NCI-H2227 treated with DMSO at 0.1 percent for 48 hours (cell line): ENCODE data around the gene CYB5D1.

Experiments used
- DNase-seq: peaks from one replicate; lab custom pipeline; 2025; lab: John Stamatoyannopoulos, UW

The CYB5D1 gene

DNA sequence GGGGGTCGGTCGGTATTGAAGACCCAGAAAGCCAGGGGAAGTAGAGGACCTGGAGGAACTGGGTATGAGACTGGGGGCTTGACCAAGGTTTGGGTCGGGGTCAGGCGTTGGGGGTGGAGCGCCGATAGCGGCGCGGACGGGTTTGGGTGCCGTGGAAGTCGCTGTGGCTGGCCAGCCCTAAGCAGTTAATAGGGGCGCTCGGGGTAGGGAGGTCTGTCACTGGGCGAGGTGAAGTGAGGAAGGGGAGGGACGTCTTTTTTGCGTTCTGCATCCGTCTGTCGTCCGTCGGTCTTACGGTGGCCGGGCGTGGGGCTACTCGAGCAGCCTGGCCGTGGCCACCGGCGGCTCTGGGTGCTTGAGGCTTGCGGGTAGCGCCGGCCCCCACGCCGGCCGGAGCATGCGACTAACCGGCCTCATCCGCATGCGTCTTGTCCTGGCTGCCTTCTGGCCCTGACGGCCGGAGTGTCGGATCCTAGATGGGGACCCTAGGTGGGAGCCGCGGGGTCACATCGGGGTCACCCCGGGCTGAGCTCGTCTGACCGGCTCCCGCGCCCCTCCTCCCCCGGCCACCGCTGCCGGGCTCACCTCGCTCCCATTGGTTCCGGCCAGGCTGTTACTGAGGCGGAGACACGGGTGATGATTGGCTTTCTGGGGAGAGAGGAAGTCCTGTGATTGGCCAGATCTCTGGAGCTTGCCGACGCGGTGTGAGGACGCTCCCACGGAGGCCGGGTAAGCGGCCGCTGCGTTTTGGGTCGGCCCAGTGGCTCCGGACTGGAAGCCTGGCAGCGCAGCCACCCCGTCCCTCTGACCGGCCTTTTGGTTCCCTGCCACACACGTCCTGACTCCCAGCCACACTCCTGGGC, 13.3 kb upstream of the CYB5D1 start:
- peak; percentile 74 for DNase-seq

DNA sequence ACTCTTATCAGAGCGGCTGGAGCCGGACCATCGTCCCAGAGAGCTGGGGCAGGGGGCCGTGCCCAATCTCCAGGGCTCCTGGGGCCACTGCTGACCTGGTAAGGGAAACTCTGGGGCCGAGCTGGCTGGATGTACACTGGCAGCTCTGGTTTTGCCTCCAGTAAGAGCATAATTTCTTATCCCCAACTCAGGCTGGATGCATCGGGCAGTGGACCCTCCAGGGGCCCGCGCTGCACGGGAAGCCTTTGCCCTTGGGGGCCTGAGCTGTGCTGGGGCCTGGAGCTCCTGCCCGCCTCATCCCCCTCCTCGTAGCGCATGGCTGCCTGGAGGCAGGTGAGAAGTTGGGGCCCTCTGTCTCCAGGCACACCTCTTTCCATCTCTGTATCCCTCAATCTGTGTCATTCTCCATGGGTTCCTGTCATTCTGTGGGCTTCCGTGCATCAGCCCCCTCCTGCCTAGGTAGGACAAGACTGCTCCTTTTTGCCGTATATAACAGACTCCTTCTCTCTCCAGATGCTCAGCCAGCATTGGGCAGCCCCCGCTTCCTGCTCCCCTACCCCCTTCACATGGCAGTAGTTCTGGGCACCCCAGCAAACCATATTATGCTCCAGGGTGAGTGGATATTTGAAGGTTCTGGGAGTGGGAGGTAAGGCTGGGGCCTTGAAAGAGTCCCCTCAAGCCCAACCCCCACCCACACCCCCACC, 12.3 kb upstream of the CYB5D1 start:
- no peak for DNase-seq

DNA sequence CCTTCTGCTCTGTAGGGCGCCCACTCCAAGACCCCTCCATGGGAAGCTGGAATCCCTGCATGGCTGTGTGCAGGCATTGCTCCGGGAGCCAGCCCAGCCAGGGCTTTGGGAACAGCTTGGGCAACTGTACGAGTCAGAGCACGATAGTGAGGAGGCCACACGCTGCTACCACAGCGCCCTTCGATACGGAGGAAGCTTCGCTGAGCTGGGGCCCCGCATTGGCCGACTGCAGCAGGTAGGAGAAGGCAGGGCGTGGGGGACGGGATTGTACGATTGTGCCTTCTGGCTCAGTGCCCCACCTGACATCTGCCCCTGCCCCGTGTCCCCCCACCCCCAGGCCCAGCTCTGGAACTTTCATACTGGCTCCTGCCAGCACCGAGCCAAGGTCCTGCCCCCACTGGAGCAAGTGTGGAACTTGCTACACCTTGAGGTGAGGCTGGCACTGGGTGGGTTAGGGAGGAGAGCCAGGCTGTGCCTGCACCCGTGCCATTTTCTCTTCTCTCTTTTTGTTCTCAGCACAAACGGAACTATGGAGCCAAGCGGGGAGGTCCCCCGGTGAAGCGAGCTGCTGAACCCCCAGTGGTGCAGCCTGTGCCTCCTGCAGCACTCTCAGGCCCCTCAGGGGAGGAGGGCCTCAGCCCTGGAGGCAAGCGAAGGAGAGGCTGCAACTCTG, 11.6 kb upstream of the CYB5D1 start:
- DNase-seq, result no peak

DNA sequence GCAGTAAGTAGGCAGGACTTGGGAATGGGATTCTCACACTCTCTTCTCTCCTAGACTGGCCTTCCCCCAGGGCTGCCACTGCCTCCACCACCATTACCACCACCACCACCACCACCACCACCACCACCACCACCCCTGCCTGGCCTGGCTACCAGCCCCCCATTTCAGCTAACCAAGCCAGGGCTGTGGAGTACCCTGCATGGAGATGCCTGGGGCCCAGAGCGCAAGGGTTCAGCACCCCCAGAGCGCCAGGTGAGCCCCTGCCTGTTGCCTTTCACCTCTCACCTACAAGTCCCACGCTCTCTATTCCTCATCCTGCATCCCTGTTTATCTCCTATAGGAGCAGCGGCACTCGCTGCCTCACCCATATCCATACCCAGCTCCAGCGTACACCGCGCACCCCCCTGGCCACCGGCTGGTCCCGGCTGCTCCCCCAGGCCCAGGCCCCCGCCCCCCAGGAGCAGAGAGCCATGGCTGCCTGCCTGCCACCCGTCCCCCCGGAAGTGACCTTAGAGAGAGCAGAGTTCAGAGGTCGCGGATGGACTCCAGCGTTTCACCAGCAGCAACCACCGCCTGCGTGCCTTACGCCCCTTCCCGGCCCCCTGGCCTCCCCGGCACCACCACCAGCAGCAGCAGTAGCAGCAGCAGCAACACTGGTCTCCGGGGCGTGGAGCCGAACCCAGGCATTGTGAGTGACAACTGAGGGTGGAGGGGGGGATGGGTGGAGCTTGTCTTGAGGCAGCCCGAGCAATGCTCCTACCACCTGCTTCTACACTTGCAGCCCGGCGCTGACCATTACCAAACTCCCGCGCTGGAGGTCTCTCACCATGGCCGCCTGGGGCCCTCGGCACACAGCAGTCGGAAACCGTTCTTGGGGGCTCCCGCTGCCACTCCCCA, 10.8 kb upstream of the CYB5D1 start:
- no peak for DNase-seq

DNA sequence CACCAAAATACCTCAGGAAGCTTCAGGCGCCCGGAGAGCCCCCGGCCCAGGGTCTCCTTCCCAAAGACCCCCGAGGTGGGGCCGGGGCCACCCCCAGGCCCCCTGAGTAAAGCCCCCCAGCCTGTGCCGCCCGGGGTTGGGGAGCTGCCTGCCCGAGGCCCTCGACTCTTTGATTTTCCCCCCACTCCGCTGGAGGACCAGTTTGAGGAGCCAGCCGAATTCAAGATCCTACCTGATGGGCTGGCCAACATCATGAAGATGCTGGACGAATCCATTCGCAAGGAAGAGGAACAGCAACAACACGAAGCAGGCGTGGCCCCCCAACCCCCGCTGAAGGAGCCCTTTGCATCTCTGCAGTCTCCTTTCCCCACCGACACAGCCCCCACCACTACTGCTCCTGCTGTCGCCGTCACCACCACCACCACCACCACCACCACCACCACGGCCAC, 9.6 kb upstream of the CYB5D1 start:
- no peak for DNase-seq

DNA sequence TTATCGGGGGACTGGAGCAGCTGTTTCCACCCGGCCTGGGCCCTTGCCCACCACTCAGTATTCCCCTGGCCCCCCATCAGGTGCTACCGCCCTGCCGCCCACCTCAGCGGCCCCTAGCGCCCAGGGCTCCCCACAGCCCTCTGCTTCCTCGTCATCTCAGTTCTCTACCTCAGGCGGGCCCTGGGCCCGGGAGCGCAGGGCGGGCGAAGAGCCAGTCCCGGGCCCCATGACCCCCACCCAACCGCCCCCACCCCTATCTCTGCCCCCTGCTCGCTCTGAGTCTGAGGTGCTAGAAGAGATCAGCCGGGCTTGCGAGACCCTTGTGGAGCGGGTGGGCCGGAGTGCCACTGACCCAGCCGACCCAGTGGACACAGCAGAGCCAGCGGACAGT, 9.1 kb upstream of the CYB5D1 start:
- DNase-seq, result no peak

DNA sequence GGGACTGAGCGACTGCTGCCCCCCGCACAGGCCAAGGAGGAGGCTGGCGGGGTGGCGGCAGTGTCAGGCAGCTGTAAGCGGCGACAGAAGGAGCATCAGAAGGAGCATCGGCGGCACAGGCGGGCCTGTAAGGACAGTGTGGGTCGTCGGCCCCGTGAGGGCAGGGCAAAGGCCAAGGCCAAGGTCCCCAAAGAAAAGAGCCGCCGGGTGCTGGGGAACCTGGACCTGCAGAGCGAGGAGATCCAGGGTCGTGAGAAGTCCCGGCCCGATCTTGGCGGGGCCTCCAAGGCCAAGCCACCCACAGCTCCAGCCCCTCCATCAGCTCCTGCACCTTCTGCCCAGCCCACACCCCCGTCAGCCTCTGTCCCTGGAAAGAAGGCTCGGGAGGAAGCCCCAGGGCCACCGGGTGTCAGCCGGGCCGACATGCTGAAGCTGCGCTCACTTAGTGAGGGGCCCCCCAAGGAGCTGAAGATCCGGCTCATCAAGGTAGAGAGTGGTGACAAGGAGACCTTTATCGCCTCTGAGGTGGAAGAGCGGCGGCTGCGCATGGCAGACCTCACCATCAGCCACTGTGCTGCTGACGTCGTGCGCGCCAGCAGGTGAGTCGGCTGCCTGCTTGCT, 8.6 kb upstream of the CYB5D1 start:
- DNase-seq, result no peak

DNA sequence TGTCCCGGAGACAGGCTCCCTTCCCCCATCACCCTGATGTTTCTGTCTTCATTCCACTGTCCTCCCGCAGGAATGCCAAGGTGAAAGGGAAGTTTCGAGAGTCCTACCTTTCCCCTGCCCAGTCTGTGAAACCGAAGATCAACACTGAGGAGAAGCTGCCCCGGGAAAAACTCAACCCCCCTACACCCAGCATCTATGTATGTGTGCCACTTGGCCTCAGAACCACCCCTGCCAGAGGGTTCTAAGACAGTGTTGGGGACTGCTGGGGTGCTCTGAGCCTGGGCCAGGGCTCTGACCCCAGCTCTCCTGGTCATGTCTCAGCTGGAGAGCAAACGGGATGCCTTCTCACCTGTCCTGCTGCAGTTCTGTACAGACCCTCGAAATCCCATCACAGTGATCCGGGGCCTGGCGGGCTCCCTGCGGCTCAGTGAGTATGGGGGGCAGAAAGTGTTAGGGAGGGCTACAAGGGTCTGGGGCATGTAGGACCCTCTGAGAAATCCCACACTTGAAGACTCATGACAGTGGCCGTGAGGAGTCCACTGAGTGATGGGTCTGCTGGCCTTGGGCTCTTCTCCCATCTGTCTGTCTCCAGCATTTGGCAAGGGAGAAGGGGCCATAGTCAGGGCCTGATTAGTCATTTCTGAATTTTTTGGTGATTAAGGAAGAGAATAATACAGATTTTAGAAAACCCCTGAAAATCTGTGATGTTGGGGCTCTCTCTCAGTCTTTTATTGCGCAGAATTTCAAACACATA, 7.9 kb upstream of the CYB5D1 start:
- no peak for DNase-seq

DNA sequence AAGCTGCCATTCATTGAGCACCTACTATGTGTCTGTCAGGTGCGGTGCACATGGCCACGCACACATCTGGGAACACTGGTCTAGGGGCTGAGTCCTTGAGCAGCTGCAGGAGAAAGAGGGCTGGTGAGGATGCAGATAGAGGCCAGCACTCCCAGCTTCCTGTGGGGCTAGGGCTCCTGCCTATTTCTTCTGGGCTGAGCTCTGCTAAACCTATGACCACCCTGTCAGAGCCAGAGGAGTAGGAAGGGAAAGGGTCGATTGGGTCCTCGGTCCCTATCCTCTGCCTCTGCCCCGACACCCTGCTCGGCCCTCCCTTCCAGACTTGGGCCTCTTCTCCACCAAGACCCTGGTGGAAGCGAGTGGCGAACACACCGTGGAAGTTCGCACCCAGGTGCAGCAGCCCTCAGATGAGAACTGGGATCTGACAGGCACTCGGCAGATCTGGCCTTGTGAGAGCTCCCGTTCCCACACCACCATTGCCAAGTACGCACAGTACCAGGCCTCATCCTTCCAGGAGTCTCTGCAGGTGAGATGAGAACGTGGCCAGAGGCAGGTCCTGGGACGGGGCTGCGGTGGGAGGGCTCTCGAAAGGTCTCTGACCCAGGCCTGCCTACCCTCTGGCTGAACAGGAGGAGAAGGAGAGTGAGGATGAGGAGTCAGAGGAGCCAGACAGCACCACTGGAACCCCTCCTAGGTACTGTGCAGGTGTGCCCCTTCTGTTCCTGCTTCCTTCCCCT, 6.9 kb upstream of the CYB5D1 start:
- DNase-seq, result no peak

DNA sequence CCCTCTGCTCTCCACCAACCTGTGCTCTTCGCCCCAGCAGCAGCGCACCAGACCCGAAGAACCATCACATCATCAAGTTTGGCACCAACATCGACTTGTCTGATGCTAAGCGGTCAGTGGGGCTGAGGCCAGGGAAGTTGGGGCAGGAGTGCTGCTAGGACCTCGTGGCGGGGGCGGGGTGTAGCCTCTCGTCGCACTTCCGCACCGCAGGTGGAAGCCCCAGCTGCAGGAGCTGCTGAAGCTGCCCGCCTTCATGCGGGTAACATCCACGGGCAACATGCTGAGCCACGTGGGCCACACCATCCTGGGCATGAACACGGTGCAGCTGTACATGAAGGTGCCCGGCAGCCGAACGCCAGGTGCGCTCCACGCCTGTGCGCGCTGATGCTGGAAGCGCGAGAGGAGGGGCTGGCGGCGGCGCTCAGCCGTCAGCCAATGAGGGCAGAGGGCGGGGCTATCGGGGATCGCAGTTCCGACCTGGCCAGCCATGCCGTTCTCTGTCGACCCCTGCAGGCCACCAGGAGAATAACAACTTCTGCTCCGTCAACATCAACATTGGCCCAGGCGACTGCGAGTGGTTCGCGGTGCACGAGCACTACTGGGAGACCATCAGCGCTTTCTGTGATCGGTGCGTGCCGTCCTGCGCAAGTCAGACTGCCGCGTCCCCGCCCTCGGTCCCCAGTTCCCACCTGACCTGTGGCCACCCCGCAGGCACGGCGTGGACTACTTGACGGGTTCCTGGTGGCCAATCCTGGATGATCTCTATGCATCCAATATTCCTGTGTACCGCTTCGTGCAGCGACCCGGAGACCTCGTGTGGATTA, 6.2 kb upstream of the CYB5D1 start:
- DNase-seq, result peak; percentile 74

DNA sequence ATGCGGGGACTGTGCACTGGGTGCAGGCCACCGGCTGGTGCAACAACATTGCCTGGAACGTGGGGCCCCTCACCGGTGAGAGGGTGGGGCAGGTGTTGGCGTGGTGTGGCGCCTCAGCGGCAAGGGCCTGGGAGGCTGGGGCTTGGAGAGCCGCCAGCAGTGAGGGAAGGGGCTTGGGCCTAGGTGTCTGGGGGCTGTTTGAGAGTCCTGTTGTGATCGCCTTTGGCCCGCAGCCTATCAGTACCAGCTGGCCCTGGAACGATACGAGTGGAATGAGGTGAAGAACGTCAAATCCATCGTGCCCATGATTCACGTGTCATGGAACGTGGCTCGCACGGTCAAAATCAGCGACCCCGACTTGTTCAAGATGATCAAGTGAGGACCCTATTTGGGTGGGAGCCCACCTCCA, 5.5 kb upstream of the CYB5D1 start:
- DNase-seq, result no peak

DNA sequence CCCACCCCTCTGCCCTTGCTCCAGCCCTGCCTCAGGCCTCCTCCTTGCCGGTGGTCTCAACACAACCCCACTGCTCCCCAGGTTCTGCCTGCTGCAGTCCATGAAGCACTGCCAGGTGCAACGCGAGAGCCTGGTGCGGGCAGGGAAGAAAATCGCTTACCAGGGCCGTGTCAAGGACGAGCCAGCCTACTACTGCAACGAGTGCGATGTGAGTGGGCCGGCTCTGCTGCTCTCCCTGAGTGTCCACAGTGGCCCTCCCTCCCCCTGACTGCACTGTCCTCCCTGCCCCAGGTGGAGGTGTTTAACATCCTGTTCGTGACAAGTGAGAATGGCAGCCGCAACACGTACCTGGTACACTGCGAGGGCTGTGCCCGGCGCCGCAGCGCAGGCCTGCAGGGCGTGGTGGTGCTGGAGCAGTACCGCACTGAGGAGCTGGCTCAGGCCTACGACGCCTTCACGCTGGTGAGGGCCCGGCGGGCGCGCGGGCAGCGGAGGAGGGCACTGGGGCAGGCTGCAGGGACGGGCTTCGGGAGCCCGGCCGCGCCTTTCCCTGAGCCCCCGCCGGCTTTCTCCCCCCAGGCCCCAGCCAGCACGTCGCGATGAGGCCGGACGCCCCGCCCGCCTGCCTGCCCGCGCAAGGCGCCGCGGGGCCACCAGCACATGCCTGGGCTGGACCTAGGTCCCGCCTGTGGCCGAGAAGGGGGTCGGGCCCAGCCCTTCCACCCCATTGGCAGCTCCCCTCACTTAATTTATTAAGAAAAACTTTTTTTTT, 4.7 kb upstream of the CYB5D1 start:
- DNase-seq, result no peak

DNA sequence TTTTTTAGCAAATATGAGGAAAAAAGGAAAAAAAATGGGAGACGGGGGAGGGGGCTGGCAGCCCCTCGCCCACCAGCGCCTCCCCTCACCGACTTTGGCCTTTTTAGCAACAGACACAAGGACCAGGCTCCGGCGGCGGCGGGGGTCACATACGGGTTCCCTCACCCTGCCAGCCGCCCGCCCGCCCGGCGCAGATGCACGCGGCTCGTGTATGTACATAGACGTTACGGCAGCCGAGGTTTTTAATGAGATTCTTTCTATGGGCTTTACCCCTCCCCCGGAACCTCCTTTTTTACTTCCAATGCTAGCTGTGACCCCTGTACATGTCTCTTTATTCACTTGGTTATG, 4.1 kb upstream of the CYB5D1 start:
- no peak for DNase-seq

DNA sequence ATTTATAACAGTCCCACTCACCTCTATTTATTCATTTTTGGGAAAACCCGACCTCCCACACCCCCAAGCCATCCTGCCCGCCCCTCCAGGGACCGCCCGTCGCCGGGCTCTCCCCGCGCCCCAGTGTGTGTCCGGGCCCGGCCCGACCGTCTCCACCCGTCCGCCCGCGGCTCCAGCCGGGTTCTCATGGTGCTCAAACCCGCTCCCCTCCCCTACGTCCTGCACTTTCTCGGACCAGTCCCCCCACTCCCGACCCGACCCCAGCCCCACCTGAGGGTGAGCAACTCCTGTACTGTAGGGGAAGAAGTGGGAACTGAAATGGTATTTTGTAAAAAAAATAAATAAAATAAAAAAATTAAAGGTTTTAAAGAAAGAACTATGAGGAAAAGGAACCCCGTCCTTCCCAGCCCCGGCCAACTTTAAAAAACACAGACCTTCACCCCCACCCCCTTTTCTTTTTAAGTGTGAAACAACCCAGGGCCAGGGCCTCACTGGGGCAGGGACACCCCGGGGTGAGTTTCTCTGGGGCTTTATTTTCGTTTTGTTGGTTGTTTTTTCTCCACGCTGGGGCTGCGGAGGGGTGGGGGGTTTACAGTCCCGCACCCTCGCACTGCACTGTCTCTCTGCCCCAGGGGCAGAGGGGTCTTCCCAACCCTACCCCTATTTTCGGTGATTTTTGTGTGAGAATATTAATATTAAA, 3.6 kb upstream of the CYB5D1 start:
- no peak for DNase-seq

DNA sequence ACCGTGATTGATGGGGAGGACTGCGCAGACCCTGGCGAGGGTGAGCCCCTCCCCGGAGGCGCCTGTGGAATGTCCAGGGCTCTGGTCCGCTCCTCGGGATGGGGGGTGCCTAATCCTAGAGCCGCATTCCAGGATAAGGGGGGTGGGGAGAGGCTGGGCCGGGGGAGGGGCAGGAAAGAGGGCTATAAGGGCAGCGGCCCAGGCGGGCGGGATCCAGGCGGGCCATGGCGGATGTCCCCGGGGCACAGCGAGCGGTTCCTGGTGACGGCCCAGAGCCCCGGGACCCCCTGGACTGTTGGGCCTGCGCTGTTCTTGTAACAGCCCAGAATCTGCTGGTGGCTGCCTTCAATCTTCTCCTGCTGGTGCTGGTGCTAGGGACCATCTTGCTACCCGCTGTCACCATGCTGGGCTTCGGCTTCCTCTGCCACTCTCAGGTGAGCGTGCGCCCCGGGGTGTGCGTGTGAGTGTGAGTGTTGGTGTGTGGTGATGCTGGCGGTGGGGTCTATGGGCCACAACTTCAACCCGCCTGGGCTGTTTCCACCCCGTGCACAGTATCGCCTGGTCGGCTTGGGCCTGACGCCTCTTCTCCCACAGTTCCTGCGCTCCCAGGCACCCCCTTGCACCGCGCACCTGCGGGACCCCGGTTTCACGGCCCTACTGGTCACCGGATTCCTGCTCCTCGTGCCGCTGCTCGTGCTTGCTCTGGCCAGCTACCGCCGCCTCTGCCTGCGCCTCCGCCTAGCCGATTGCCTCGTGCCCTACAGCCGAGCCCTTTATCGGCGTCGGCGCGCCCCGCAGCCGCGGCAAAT, 2.7 kb upstream of the CYB5D1 start, which contains the start of gene TMEM88:
Gene TMEM88 (plus strand): TSS at position 216 of the 809 bp plus-strand sequence. CDS start 9 bp downstream, at position 225.
- DNase-seq, result no peak

DNA sequence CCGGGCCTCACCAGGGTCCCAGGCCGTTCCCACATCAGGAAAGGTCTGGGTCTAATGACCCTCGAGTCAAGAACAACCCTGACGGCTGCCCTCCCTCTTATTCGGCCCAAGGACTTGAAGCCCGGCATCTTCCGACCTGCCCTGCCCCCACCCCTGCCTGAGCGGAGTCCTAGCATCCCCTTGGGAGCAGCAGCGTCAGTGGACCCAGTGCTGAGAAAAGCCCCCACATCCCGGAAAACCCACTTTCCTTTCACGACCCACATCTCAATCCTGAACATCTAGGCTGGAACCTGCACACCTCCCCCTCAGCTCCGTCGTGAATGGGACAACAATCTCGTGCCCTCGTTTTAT, 2.2 kb upstream of the CYB5D1 start:
- no peak for DNase-seq
